Endometrial microvascular endothelial cells (primary cell): ENCODE results near the gene LRFN4. TPM values are rescaled to one million over a fixed set of nuclear protein-coding genes. Genes with fewer than 3 reads are reported as not detected.

ENCODE experiments used
- in situ Hi-C: cut with HindIII; loops from 2 replicates; pipeline ENCODE4 v1.10.0; 2017; ENCODE audit warnings: low sequenced_read_pairs, low pct_unique_long_range_greater_than_20kb; ENCODE audit errors: inconsistent ontology term
- total RNA-seq: library from RNA; depleted of rRNA; stranded (reverse); fragments of >200 nt; gene quantifications from one replicate; pipeline ENCODE4 v1.2.3, GENCODE V29; 2015; ENCODE audit errors: inconsistent ontology term

The LRFN4 gene
- total RNA-seq, 1 donor from 2014 or later = 37.5 TPM

- in situ Hi-C loops = no loop called here
These were observed 2.1 kb upstream of the LRFN4 start for GRCh38 chr11:66854729-66855211.

GRCh38 chr11:66855574-66856495 is 1.0 kb upstream of the LRFN4 start:
- in situ Hi-C loops = no loop called here

- in situ Hi-C loops = no loop called here
These were observed 516 bp downstream of the LRFN4 start for GRCh38 chr11:66857234-66857926.

GRCh38 chr11:66857927-66858185 is 992 bp downstream of the LRFN4 start:
- in situ Hi-C loops = no loop called here

GRCh38 chr11:66858186-66858938 is 1.5 kb downstream of the LRFN4 start:
- in situ Hi-C loops = no loop called here

GRCh38 chr11:66858939-66859685 is 2.2 kb downstream of the LRFN4 start:
- in situ Hi-C loops = no loop called here

- in situ Hi-C loops = no loop called here
These were observed 3.0 kb downstream of the LRFN4 start for GRCh38 chr11:66859686-66860448.

GRCh38 chr11:66860449-66860831 is 3.6 kb downstream of the LRFN4 start:
- in situ Hi-C loops = no loop called here

- in situ Hi-C loops = no loop called here
These were observed 4.3 kb downstream of the LRFN4 start for GRCh38 chr11:66861038-66861773.

GRCh38 chr11:66861774-66862558 is 5.1 kb downstream of the LRFN4 start:
- in situ Hi-C loops = no loop called here

- in situ Hi-C loops = no loop called here
These were observed 5.7 kb downstream of the LRFN4 start for GRCh38 chr11:66862559-66863037.

- in situ Hi-C loops = no loop called here
These were observed 6.7 kb downstream of the LRFN4 start for GRCh38 chr11:66863428-66864125.

- in situ Hi-C loops = no loop called here
These were observed 7.5 kb downstream of the LRFN4 start for GRCh38 chr11:66864172-66864901.

- in situ Hi-C loops = no loop called here
These were observed 8.2 kb downstream of the LRFN4 start for GRCh38 chr11:66864924-66865697.

GRCh38 chr11:66866007-66866406 is 9.1 kb downstream of the LRFN4 start:
- in situ Hi-C loops = no loop called here
